Stimulated activated naive CD8-positive, alpha-beta T cell treated with anti-CD3 and anti-CD28 coated beads, Interleukin-15, amount 100 ng/mL, for 72 hours (primary cell): ENCODE results near the gene TTBK2.
A peak's percentile ranks its signal among the peaks of the same experiment; 100 is the strongest.
"Not testable (repeated sequence)": the region's sequence is repeated elsewhere in the genome, so short reads cannot be mapped to it uniquely, and the experiment has no call there.

ENCODE experiments used
- ATAC-seq: fragments of 150-1000 bp; cut with Tn5 transposase; 2 replicates; pipeline ENCODE4 v1.10.0; 2021; ENCODE audit warnings: mild to moderate bottlenecking, moderate library complexity
- DNase-seq, 2 donors: peaks; one replicate each; pipeline ENCODE4 v3.0.0; 2021 to 2022
- H3K27ac Mint-ChIP-seq, 2 donors: one replicate each; pipeline ENCODE4 v1.8.0; 2022; ENCODE audit warnings: mild to moderate bottlenecking in 2 of 2, mixed read lengths in 2 of 2, moderate library complexity in 2 of 2
- H3K27me3 Mint-ChIP-seq: one replicate; pipeline ENCODE4 v1.8.0; 2022; ENCODE audit warnings: mixed read lengths
- H3K4me1 Mint-ChIP-seq: one replicate; pipeline ENCODE4 v1.8.0; 2022; ENCODE audit warnings: mild to moderate bottlenecking, mixed read lengths
- H3K4me3 Mint-ChIP-seq, 2 donors: one replicate each; pipeline ENCODE4 v1.8.0; 2022; ENCODE audit warnings: mild to moderate bottlenecking in 2 of 2, mixed read lengths in 2 of 2, moderate library complexity in 1 of 2
- H3K9me3 Mint-ChIP-seq, 2 donors: one replicate each; pipeline ENCODE4 v1.8.0; 2022; ENCODE audit warnings: mixed read lengths in 2 of 2

The TTBK2 gene

GRCh38 chr15:42919308-42919707, 1.3 kb downstream of the TTBK2 start:
- H3K27me3 Mint-ChIP-seq: no peaks in the 10 kb centered on the region
- H3K9me3 Mint-ChIP-seq: no peaks in the 10 kb centered on the region
- DNase-seq (no peak), ATAC-seq (no peak)
- peak overlapping the region in 1 of 2 donors; percentile 45 for H3K27ac Mint-ChIP-seq
- H3K4me1 Mint-ChIP-seq: peaks cover 49% of the 10 kb centered on the region
- peak overlapping the region; percentile 97 to 99 for H3K4me3 Mint-ChIP-seq

- Mint-ChIP-seq H3K27me3 (no peaks in the 10 kb centered on the region), H3K27ac (no peak overlapping the region), H3K4me3 (peak overlapping the region in 1 of 2 donors; percentile 21), H3K4me1 (peaks cover 49% of the 10 kb centered on the region), H3K9me3 (no peaks in the 10 kb centered on the region)
- no peak for ATAC-seq
- DNase-seq: no peak
These were observed 2.5 kb downstream of the TTBK2 start for GRCh38 chr15:42918047-42918446.

GRCh38 chr15:42915654-42916315, 4.8 kb downstream of the TTBK2 start:
- DNase-seq: no peak
- peaks cover 45% of the 10 kb centered on the region for H3K4me1 Mint-ChIP-seq
- H3K9me3 Mint-ChIP-seq: no peaks in the 10 kb centered on the region
- H3K27me3 Mint-ChIP-seq: no peaks in the 10 kb centered on the region
- no peak overlapping the region for H3K4me3 Mint-ChIP-seq
- ATAC-seq: no peak
- H3K27ac Mint-ChIP-seq: no peak overlapping the region

GRCh38 chr15:42914728-42915497, 5.7 kb downstream of the TTBK2 start:
- ATAC-seq (peak; percentile 47), DNase-seq (no peak)
- Mint-ChIP-seq H3K9me3 (no peaks in the 10 kb centered on the region), H3K4me1 (peaks cover 44% of the 10 kb centered on the region), H3K4me3 (no peak overlapping the region), H3K27ac (no peak overlapping the region), H3K27me3 (no peaks in the 10 kb centered on the region)

GRCh38 chr15:42911058-42911592, 9.5 kb downstream of the TTBK2 start:
- no peak for ATAC-seq
- no peak for DNase-seq

GRCh38 chr15:42908538-42908937, 12.0 kb downstream of the TTBK2 start:
- no peak overlapping the region for H3K4me3 Mint-ChIP-seq
- H3K4me1 Mint-ChIP-seq: peaks cover 11% of the 10 kb centered on the region
- H3K27me3 Mint-ChIP-seq: no peaks in the 10 kb centered on the region
- H3K27ac Mint-ChIP-seq: no peak overlapping the region
- H3K9me3 Mint-ChIP-seq: no peaks in the 10 kb centered on the region
- ATAC-seq: no peak
- no peak for DNase-seq

More at GRCh38 chr15:42911058-42911592, 9.5 kb downstream of the TTBK2 start:
- Mint-ChIP-seq H3K27ac (no peak overlapping the region), H3K27me3 (no peaks in the 10 kb centered on the region), H3K4me1 (peaks cover 24% of the 10 kb centered on the region), H3K9me3 (no peaks in the 10 kb centered on the region), H3K4me3 (no peak overlapping the region)

- Mint-ChIP-seq H3K4me1 (peaks cover 7% of the 10 kb centered on the region), H3K27ac (no peak overlapping the region), H3K9me3 (no peaks in the 10 kb centered on the region), H3K4me3 (no peak overlapping the region), H3K27me3 (no peaks in the 10 kb centered on the region)
- DNase-seq (no peak), ATAC-seq (no peak)
These were observed 16.9 kb downstream of the TTBK2 start for GRCh38 chr15:42903388-42904324.

GRCh38 chr15:42893911-42894310, 26.7 kb downstream of the TTBK2 start:
- not testable (repeated sequence) for H3K27ac Mint-ChIP-seq, H3K4me3 Mint-ChIP-seq, H3K4me1 Mint-ChIP-seq, H3K9me3 Mint-ChIP-seq, DNase-seq, H3K27me3 Mint-ChIP-seq, ATAC-seq

- Mint-ChIP-seq H3K4me1 (no peaks in the 10 kb centered on the region), H3K27ac (no peak overlapping the region), H3K4me3 (no peak overlapping the region), H3K9me3 (peaks cover 7 to 9% of the 10 kb centered on the region in 2 donors), H3K27me3 (no peaks in the 10 kb centered on the region)
- ATAC-seq: no peak
- no peak for DNase-seq
These were observed 29.0 kb downstream of the TTBK2 start for GRCh38 chr15:42891569-42891968.

GRCh38 chr15:42890161-42890913, 30.2 kb downstream of the TTBK2 start:
- no peaks in the 10 kb centered on the region for H3K4me1 Mint-ChIP-seq

GRCh38 chr15:42887384-42887783, 33.2 kb downstream of the TTBK2 start:
- H3K9me3 Mint-ChIP-seq: peaks cover 0 to 23% of the 10 kb centered on the region in 2 donors
- ATAC-seq, H3K4me3 Mint-ChIP-seq, H3K27me3 Mint-ChIP-seq, H3K27ac Mint-ChIP-seq, DNase-seq, H3K4me1 Mint-ChIP-seq: not testable (repeated sequence)

More at GRCh38 chr15:42890161-42890913, 30.2 kb downstream of the TTBK2 start:
- no peak overlapping the region for H3K27ac Mint-ChIP-seq
- DNase-seq: no peak
- peaks cover 7 to 20% of the 10 kb centered on the region in 2 donors for H3K9me3 Mint-ChIP-seq
- no peak for ATAC-seq
- no peak overlapping the region for H3K4me3 Mint-ChIP-seq
- no peaks in the 10 kb centered on the region for H3K27me3 Mint-ChIP-seq

- DNase-seq: no peak
- Mint-ChIP-seq H3K27me3 (no peaks in the 10 kb centered on the region), H3K9me3 (peaks cover 0 to 5% of the 10 kb centered on the region in 2 donors), H3K4me1 (peaks cover 7% of the 10 kb centered on the region), H3K27ac (no peak overlapping the region), H3K4me3 (no peak overlapping the region)
- no peak for ATAC-seq
These were observed 40.5 kb downstream of the TTBK2 start for GRCh38 chr15:42880121-42880520.

GRCh38 chr15:42879443-42879842, 41.1 kb downstream of the TTBK2 start:
- ATAC-seq (no peak), DNase-seq (no peak)
- H3K27me3 Mint-ChIP-seq: no peaks in the 10 kb centered on the region
- no peak overlapping the region for H3K27ac Mint-ChIP-seq
- no peaks in the 10 kb centered on the region for H3K9me3 Mint-ChIP-seq
- peaks cover 7% of the 10 kb centered on the region for H3K4me1 Mint-ChIP-seq
- no peak overlapping the region for H3K4me3 Mint-ChIP-seq

GRCh38 chr15:42876224-42876623, 44.4 kb downstream of the TTBK2 start:
- Mint-ChIP-seq H3K4me3 (no peak overlapping the region), H3K4me1 (peaks cover 7% of the 10 kb centered on the region), H3K9me3 (no peaks in the 10 kb centered on the region), H3K27me3 (no peaks in the 10 kb centered on the region), H3K27ac (no peak overlapping the region)
- no peak for DNase-seq
- ATAC-seq: no peak

GRCh38 chr15:42868683-42869082, 51.9 kb downstream of the TTBK2 start:
- no peaks in the 10 kb centered on the region for H3K27me3 Mint-ChIP-seq
- ATAC-seq (no peak), DNase-seq (no peak)
- H3K9me3 Mint-ChIP-seq: no peaks in the 10 kb centered on the region
- H3K4me3 Mint-ChIP-seq: no peak overlapping the region
- H3K27ac Mint-ChIP-seq: no peak overlapping the region
- no peaks in the 10 kb centered on the region for H3K4me1 Mint-ChIP-seq
